Type B pancreatic cell (in vitro differentiated cells): ENCODE measurements around the gene BCL7A. TPM values are rescaled to one million over a fixed set of nuclear protein-coding genes. Genes with fewer than 3 reads are reported as not detected.

Source experiments
- DNase-seq: peaks from one replicate; pipeline ENCODE4 v3.0.0; 2021; ENCODE audit warnings: mixed read lengths; ENCODE audit not compliant: unreplicated experiment; ENCODE audit errors: extremely low spot score
- H3K27ac Mint-ChIP-seq: 2 replicates; pipeline ENCODE4 v1.8.0; 2021; ENCODE audit warnings: mild to moderate bottlenecking, mixed read lengths
- H3K27me3 Mint-ChIP-seq: 2 replicates; pipeline ENCODE4 v1.8.0; 2021; ENCODE audit warnings: mixed read lengths
- H3K36me3 Mint-ChIP-seq: 2 replicates; pipeline ENCODE4 v1.8.0; 2021; ENCODE audit warnings: mixed read lengths
- H3K4me1 Mint-ChIP-seq: one replicate; pipeline ENCODE4 v1.8.0; 2021; ENCODE audit warnings: mixed read lengths; ENCODE audit not compliant: unreplicated experiment
- H3K4me3 Mint-ChIP-seq: 2 replicates; pipeline ENCODE4 v1.8.0; 2021; ENCODE audit warnings: mild to moderate bottlenecking, mixed read lengths
- H3K9me3 Mint-ChIP-seq: 2 replicates; pipeline ENCODE4 v1.8.0; 2021; ENCODE audit warnings: mixed read lengths
- CTCF ChIP-seq: fragments of 200-600 bp; sonication (generic); conservative IDR thresholded peaks from 2 replicates; pipeline ENCODE4 v1.5.0; 2021; ENCODE audit warnings: antibody characterized with exemption, mild to moderate bottlenecking
- total RNA-seq: library from RNA; stranded (reverse); gene quantifications from 2 replicates; pipeline ENCODE4 v1.2.1, GENCODE V29; 2021; ENCODE audit warnings: low replicate concordance

Gene BCL7A
- total RNA-seq, 1 donor from 2014 or later: 30.9 TPM

GRCh38 chr12:121996050-121996944, 25.4 kb upstream of the BCL7A start:
- TF ChIP-seq CTCF: no peak
- Mint-ChIP-seq H3K4me1 (peaks cover 6% of the 10 kb centered on the region), H3K27ac (peak overlapping the region; percentile 16), H3K36me3 (peaks cover 3% of the 10 kb centered on the region), H3K9me3 (peaks cover 4% of the 10 kb centered on the region), H3K27me3 (no peaks in the 10 kb centered on the region), H3K4me3 (no peak overlapping the region)
- no peak for DNase-seq

- peaks cover 11% of the 10 kb centered on the region for H3K4me1 Mint-ChIP-seq
- H3K27ac Mint-ChIP-seq: no peak overlapping the region
- DNase-seq: no peak
- H3K27me3 Mint-ChIP-seq: no peaks in the 10 kb centered on the region
- peaks cover 4% of the 10 kb centered on the region for H3K9me3 Mint-ChIP-seq
- peaks cover 3% of the 10 kb centered on the region for H3K36me3 Mint-ChIP-seq
- TF ChIP-seq CTCF: no peak
- H3K4me3 Mint-ChIP-seq: no peak overlapping the region
Measured at GRCh38 chr12:121996945-121997612, 24.6 kb upstream of the BCL7A start.

GRCh38 chr12:122001466-122002209, 20.0 kb upstream of the BCL7A start:
- no peaks in the 10 kb centered on the region for H3K27me3 Mint-ChIP-seq
- H3K36me3 Mint-ChIP-seq: peaks cover 3% of the 10 kb centered on the region
- no peak for DNase-seq
- TF ChIP-seq CTCF: no peak
- H3K27ac Mint-ChIP-seq: peak overlapping the region; percentile 61
- H3K9me3 Mint-ChIP-seq: peaks cover 4% of the 10 kb centered on the region
- H3K4me1 Mint-ChIP-seq: peaks cover 16% of the 10 kb centered on the region
- H3K4me3 Mint-ChIP-seq: no peak overlapping the region

GRCh38 chr12:122003651-122004611, 17.8 kb upstream of the BCL7A start:
- no peaks in the 10 kb centered on the region for H3K27me3 Mint-ChIP-seq
- H3K9me3 Mint-ChIP-seq: peaks cover 4% of the 10 kb centered on the region
- no peak overlapping the region for H3K4me3 Mint-ChIP-seq
- no peak for TF ChIP-seq CTCF
- H3K36me3 Mint-ChIP-seq: peaks cover 3% of the 10 kb centered on the region
- H3K4me1 Mint-ChIP-seq: peaks cover 12% of the 10 kb centered on the region
- no peak overlapping the region for H3K27ac Mint-ChIP-seq
- DNase-seq: no peak
